NCI-H146 treated with DMSO at 0.1 percent for 48 hours (cell line): ENCODE measurements around the gene SGF29.
"Not testable (repeated sequence)": the region's sequence is repeated elsewhere in the genome, so short reads cannot be mapped to it uniquely, and the experiment has no call there.

Experiments
- DNase-seq: peaks from one replicate; lab custom pipeline; 2025; ENCODE audit not compliant: unreplicated experiment; lab: John Stamatoyannopoulos, UW

SGF29 gene

GRCh38 chr16:28553776-28554633, at the start of gene SGF29:
SGF29 (plus strand) TSS chr16:28553920; CDS start chr16:28581070, 27,150 bp downstream.
- peak; percentile 93 for DNase-seq

- peak; percentile 46 for DNase-seq
These were observed 48.9 kb upstream of the SGF29 start for GRCh38 chr16:28504707-28505404.

GRCh38 chr16:28505489-28506137, 48.1 kb upstream of the SGF29 start:
- no peak for DNase-seq

GRCh38 chr16:28511031-28511430, 42.7 kb upstream of the SGF29 start:
- DNase-seq, result no peak

GRCh38 chr16:28511801-28512789, 41.6 kb upstream of the SGF29 start:
- DNase-seq, result no peak

- no peak for DNase-seq
These were observed 40.1 kb upstream of the SGF29 start for GRCh38 chr16:28513484-28514181.

- no peak for DNase-seq
These were observed 39.5 kb upstream of the SGF29 start for GRCh38 chr16:28514246-28514645.

GRCh38 chr16:28520672-28521071, 33.0 kb upstream of the SGF29 start:
- DNase-seq, result no peak

GRCh38 chr16:28521436-28521835, 32.3 kb upstream of the SGF29 start:
- no peak for DNase-seq

GRCh38 chr16:28522792-28523191, 30.9 kb upstream of the SGF29 start:
- no peak for DNase-seq

GRCh38 chr16:28524681-28525171, 29.0 kb upstream of the SGF29 start:
- DNase-seq, result no peak

- no peak for DNase-seq
These were observed 27.3 kb upstream of the SGF29 start for GRCh38 chr16:28526201-28527099.

- not testable (repeated sequence) for DNase-seq
These were observed 26.5 kb upstream of the SGF29 start for GRCh38 chr16:28527100-28527785.

- no peak for DNase-seq
These were observed 25.7 kb upstream of the SGF29 start for GRCh38 chr16:28527985-28528384.

GRCh38 chr16:28528463-28528867, 25.3 kb upstream of the SGF29 start:
- no peak for DNase-seq

- DNase-seq, result no peak
These were observed 24.6 kb upstream of the SGF29 start for GRCh38 chr16:28529124-28529523.

GRCh38 chr16:28531777-28532744, 21.7 kb upstream of the SGF29 start:
- DNase-seq, result no peak
